ENCODE results near the gene FRMD5. TPM values are rescaled to one million over a fixed set of nuclear protein-coding genes. Genes with fewer than 3 reads are reported as not detected.

Gene FRMD5
- polyA plus RNA-seq, 4 donors = 0.49 to 1.1 (median 0.81) TPM; not detected in 1

DNA sequence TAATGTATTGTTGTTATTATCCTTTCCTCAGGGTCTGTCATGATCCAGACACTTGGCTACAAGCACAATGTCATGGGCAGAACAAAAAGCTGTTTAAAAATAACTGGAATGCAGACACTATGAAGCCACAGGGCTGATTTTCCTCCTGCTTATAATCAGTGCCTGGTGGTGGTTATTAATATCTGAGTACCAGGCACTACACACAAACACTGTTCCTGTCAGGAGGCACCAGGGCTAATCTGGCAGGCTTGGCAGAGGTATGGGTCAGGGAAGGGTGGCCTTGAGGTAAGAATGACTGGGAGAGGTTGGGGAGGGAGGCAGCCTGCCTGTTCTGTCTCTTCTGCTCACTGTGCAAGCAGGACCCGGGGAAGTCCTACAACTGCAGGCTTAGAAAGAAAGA is 301.1 kb downstream of the FRMD5 start:
- Histone ChIP-seq H3K27me3 (ENCODE audit: control insufficient read depth in 3 of 3, insufficient read depth in 3 of 3, low read length in 3 of 3) (no peaks in the 10 kb centered on the region), H3K27ac (ENCODE audit: low read depth in 1 of 3, low read length in 2 of 3) (no peak overlapping the region), H3K4me1 (ENCODE audit: control insufficient read depth in 3 of 3, insufficient read depth in 2 of 3, low read depth in 1 of 3, low read length in 2 of 3) (peaks cover 0 to 6% (median under 1%) of the 10 kb centered on the region in 3 donors), H3K36me3 (ENCODE audit: control insufficient read depth in 3 of 3, insufficient read depth in 2 of 3, low read depth in 1 of 3, low read length in 3 of 3) (no peaks in the 10 kb centered on the region), H3K4me3 (ENCODE audit: low read depth in 1 of 3, low read length in 3 of 3) (no peak overlapping the region), H3K9me3 (ENCODE audit: control insufficient read depth in 2 of 2, insufficient read depth in 1 of 2, low read depth in 1 of 2, low read length in 1 of 2) (no peaks in the 10 kb centered on the region)
- WGBS, 3 donors = 62 to 79% (median 64%) methylated on average over 1 of the region's 1 CpG
- DNase-seq (no peak), FAIRE-seq (no peak)

DNA sequence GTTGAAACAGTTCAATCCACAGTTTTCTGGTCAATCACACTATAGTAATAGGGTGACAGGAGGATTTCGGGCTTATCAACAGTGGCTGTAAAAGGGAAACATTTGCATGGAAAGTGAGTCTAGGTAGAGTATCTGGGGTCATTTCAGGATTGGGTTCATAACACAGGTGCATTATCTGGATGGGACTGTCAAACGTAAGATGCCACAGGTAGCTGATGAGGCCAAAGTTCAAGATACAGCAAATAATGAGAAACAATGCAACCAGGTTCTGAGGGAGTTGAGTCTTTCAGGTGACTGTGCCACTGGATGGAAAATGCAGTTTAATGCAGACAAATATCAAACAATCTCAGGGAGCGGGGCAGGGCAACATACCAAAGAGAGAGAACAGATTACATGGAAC is 306.0 kb downstream of the FRMD5 start:
- DNase-seq = peak; percentile 72 to 81
- Histone ChIP-seq H3K36me3 (ENCODE audit: control insufficient read depth in 3 of 3, insufficient read depth in 2 of 3, low read depth in 1 of 3, low read length in 3 of 3) (no peaks in the 10 kb centered on the region), H3K27me3 (ENCODE audit: control insufficient read depth in 3 of 3, insufficient read depth in 3 of 3, low read length in 3 of 3) (no peaks in the 10 kb centered on the region), H3K4me3 (ENCODE audit: low read depth in 1 of 3, low read length in 3 of 3) (no peak overlapping the region), H3K9me3 (ENCODE audit: control insufficient read depth in 2 of 2, insufficient read depth in 1 of 2, low read depth in 1 of 2, low read length in 1 of 2) (no peaks in the 10 kb centered on the region), H3K27ac (ENCODE audit: low read depth in 1 of 3, low read length in 2 of 3) (no peak overlapping the region), H3K4me1 (ENCODE audit: control insufficient read depth in 3 of 3, insufficient read depth in 2 of 3, low read depth in 1 of 3, low read length in 2 of 3) (peaks cover 0 to 9% (median 3%) of the 10 kb centered on the region in 3 donors)
- FAIRE-seq = no peak
- WGBS, 3 donors = 13 to 65% (median 35%) methylated on average over 3 of the region's 3 CpGs

- H3K4me3 ChIP-seq (ENCODE audit: low read depth in 1 of 3, low read length in 3 of 3) = no peak overlapping the region
- H3K4me1 ChIP-seq (ENCODE audit: control insufficient read depth in 3 of 3, insufficient read depth in 2 of 3, low read depth in 1 of 3, low read length in 2 of 3) = peaks cover 0 to 9% (median 3%) of the 10 kb centered on the region in 3 donors
- H3K36me3 ChIP-seq (ENCODE audit: control insufficient read depth in 3 of 3, insufficient read depth in 2 of 3, low read depth in 1 of 3, low read length in 3 of 3) = no peaks in the 10 kb centered on the region
- no peaks in the 10 kb centered on the region for H3K9me3 ChIP-seq (ENCODE audit: control insufficient read depth in 2 of 2, insufficient read depth in 1 of 2, low read depth in 1 of 2, low read length in 1 of 2)
- DNase-seq (no peak), FAIRE-seq (no peak)
- WGBS, 3 donors = 71 to 87% (median 79%) methylated on average over 5 of the region's 5 CpGs
- no peaks in the 10 kb centered on the region for H3K27me3 ChIP-seq (ENCODE audit: control insufficient read depth in 3 of 3, insufficient read depth in 3 of 3, low read length in 3 of 3)
- no peak overlapping the region for H3K27ac ChIP-seq (ENCODE audit: low read depth in 1 of 3, low read length in 2 of 3)
These were observed 307.2 kb downstream of the FRMD5 start for GRCh38 chr15:43887901-43888300.

DNA sequence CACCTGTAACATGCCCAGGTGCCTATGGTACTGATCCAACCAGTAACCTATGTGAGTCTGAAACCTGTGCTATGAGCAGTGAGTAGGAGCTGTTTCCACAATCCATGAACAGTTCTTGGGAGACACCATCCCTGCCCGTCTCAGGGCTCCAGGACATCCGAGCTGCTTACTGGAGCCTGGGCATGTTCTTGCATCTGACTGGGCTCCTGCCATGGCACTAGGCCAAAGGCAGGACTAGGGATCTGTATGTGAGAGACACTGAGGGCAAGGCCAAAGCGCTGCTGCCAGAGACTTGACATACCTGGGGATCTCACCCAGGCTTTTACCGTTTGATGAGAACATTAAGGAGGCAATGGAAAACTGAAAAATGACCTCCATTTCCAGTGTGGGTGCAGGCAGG is 308.5 kb downstream of the FRMD5 start:
- no peak for FAIRE-seq
- DNase-seq = no peak
- 84 to 88% (median 88%) methylated on average over 4 of the region's 4 CpGs for WGBS, 3 donors
- Histone ChIP-seq H3K4me3 (ENCODE audit: low read depth in 1 of 3, low read length in 3 of 3) (no peak overlapping the region), H3K27ac (ENCODE audit: low read depth in 1 of 3, low read length in 2 of 3) (no peak overlapping the region), H3K36me3 (ENCODE audit: control insufficient read depth in 3 of 3, insufficient read depth in 2 of 3, low read depth in 1 of 3, low read length in 3 of 3) (no peaks in the 10 kb centered on the region), H3K9me3 (ENCODE audit: control insufficient read depth in 2 of 2, insufficient read depth in 1 of 2, low read depth in 1 of 2, low read length in 1 of 2) (no peaks in the 10 kb centered on the region), H3K27me3 (ENCODE audit: control insufficient read depth in 3 of 3, insufficient read depth in 3 of 3, low read length in 3 of 3) (no peaks in the 10 kb centered on the region), H3K4me1 (ENCODE audit: control insufficient read depth in 3 of 3, insufficient read depth in 2 of 3, low read depth in 1 of 3, low read length in 2 of 3) (peaks cover 0 to 9% (median 3%) of the 10 kb centered on the region in 3 donors)

DNA sequence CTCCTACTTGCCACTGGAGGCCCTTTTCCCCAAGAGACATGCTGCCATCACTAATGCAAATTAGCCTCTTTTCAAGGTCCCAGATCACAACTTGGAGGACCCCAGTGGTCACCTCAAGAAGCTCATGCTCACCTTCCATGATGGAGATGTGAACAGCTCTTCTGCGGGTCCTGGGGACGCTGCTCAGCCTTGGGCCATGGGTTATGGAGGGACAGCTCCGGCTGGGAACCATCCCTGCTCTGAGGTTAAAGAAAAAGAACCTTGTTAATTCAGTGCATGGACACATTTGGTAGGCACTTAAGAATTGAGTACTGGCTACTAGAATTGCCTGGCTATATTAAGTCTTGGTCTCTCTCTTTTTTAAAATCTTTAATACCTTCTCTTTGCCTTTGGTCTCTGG is 311.5 kb downstream of the FRMD5 start:
- peaks cover 0 to 7% (median 0%) of the 10 kb centered on the region in 3 donors for H3K36me3 ChIP-seq (ENCODE audit: control insufficient read depth in 3 of 3, insufficient read depth in 2 of 3, low read depth in 1 of 3, low read length in 3 of 3)
- FAIRE-seq (no peak), DNase-seq (no peak)
- no peak overlapping the region for H3K27ac ChIP-seq (ENCODE audit: low read depth in 1 of 3, low read length in 2 of 3)
- H3K9me3 ChIP-seq (ENCODE audit: control insufficient read depth in 2 of 2, insufficient read depth in 1 of 2, low read depth in 1 of 2, low read length in 1 of 2) = no peaks in the 10 kb centered on the region
- peaks cover 0 to 18% (median 0%) of the 10 kb centered on the region in 3 donors for H3K4me1 ChIP-seq (ENCODE audit: control insufficient read depth in 3 of 3, insufficient read depth in 2 of 3, low read depth in 1 of 3, low read length in 2 of 3)
- 93 to 100% (median 94%) methylated on average over 3 of the region's 3 CpGs for WGBS, 3 donors
- H3K4me3 ChIP-seq (ENCODE audit: low read depth in 1 of 3, low read length in 3 of 3) = no peak overlapping the region
- no peaks in the 10 kb centered on the region for H3K27me3 ChIP-seq (ENCODE audit: control insufficient read depth in 3 of 3, insufficient read depth in 3 of 3, low read length in 3 of 3)

DNA sequence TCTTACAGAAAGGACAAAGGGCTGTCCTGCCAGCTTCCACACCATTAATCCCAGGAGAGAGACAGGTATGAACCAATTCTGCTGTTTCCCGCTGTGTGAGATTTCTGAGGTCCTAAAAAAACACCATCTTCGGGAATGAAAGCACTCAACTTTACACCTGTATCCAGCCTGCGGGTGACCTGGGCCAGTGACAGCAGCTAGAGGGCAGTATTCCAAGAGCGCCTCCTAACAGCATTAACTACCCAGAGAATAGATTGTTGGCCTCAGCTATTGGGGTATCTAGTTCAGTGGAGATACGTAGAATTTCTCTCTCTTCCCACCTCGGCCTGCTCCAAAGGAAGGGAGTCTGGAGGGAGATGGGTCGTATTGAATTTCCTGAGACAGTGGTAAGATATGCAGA is 313.1 kb downstream of the FRMD5 start:
- DNase-seq = peak in 1 of 2 donors; percentile 23
- Histone ChIP-seq H3K9me3 (ENCODE audit: control insufficient read depth in 2 of 2, insufficient read depth in 1 of 2, low read depth in 1 of 2, low read length in 1 of 2) (no peaks in the 10 kb centered on the region), H3K27ac (ENCODE audit: low read depth in 1 of 3, low read length in 2 of 3) (no peak overlapping the region), H3K36me3 (ENCODE audit: control insufficient read depth in 3 of 3, insufficient read depth in 2 of 3, low read depth in 1 of 3, low read length in 3 of 3) (peaks cover 0 to 9% (median 0%) of the 10 kb centered on the region in 3 donors), H3K27me3 (ENCODE audit: control insufficient read depth in 3 of 3, insufficient read depth in 3 of 3, low read length in 3 of 3) (no peaks in the 10 kb centered on the region), H3K4me3 (ENCODE audit: low read depth in 1 of 3, low read length in 3 of 3) (no peak overlapping the region), H3K4me1 (ENCODE audit: control insufficient read depth in 3 of 3, insufficient read depth in 2 of 3, low read depth in 1 of 3, low read length in 2 of 3) (peaks cover 0 to 18% (median 0%) of the 10 kb centered on the region in 3 donors)
- no peak for FAIRE-seq
- WGBS, 3 donors = 85 to 89% (median 85%) methylated on average over 7 of the region's 7 CpGs

DNA sequence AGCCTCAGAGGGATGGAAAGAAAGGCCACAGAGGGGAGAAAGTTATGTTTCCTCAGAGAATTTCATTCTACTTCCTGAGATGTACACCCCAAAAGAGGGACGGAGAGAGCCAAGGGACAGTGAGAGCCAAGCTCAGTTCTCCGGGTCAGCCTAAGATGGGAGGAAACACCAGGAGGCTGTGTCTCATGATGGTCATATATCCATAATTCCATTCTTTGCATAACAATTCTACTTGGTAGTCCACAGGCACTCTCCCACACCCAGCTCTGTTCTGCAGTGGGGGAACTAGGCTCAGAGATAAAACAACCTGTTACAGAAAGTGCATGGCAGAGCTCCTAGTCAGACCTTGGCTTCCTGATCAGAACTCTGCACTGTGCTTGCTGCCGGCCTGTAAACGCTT is 313.8 kb downstream of the FRMD5 start:
- H3K4me1 ChIP-seq (ENCODE audit: control insufficient read depth in 3 of 3, insufficient read depth in 2 of 3, low read depth in 1 of 3, low read length in 2 of 3) = peaks cover 0 to 18% (median 0%) of the 10 kb centered on the region in 3 donors
- WGBS, 3 donors = 91 to 100% (median 96%) methylated on average over 4 of the region's 4 CpGs
- H3K27ac ChIP-seq (ENCODE audit: low read depth in 1 of 3, low read length in 2 of 3) = no peak overlapping the region
- H3K4me3 ChIP-seq (ENCODE audit: low read depth in 1 of 3, low read length in 3 of 3) = no peak overlapping the region
- FAIRE-seq = no peak
- no peaks in the 10 kb centered on the region for H3K27me3 ChIP-seq (ENCODE audit: control insufficient read depth in 3 of 3, insufficient read depth in 3 of 3, low read length in 3 of 3)
- H3K9me3 ChIP-seq (ENCODE audit: control insufficient read depth in 2 of 2, insufficient read depth in 1 of 2, low read depth in 1 of 2, low read length in 1 of 2) = no peaks in the 10 kb centered on the region
- DNase-seq = no peak
- H3K36me3 ChIP-seq (ENCODE audit: control insufficient read depth in 3 of 3, insufficient read depth in 2 of 3, low read depth in 1 of 3, low read length in 3 of 3) = peaks cover 0 to 9% (median 0%) of the 10 kb centered on the region in 3 donors

DNA sequence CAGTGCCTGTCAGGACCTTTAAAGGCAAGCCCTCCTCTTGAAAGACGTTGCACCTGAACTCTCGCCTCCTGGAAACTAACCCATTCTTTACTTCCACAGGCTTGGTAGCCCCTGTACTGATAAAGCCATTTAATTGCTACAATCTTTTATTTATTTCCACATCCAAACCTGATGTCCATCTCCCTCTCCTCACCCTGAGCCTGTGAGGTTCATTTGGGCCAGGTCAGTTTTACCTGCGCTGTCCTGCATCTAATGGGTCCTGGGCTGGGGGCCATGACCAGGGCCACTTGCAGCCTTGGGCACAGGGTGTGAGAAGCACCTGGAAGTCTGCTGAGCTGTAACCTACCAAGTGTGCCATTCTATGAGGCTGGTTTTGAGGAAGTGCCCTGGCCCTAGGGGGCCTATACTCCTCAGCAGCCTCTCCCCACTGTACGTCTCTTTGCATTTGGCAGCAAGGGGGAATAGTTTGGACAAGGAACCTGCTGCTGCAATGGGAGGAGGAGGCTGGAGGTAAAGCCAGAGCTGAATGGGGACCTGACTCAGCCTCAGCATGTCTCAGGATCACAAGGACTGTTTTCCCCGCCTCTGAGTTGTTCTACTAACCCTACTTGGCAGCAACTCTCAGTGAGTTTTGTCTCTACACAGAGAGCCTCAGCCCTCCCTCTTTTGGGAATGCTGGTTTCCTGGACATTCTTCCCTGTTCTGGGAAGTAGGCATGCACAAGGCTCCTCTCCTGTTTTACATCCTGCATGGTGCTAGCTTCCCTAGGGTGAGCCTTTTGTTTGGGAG is 314.5 kb downstream of the FRMD5 start:
- DNase-seq (no peak), FAIRE-seq (no peak)
- Histone ChIP-seq H3K4me1 (ENCODE audit: control insufficient read depth in 3 of 3, insufficient read depth in 2 of 3, low read depth in 1 of 3, low read length in 2 of 3) (peaks cover 0 to 18% (median 0%) of the 10 kb centered on the region in 3 donors), H3K36me3 (ENCODE audit: control insufficient read depth in 3 of 3, insufficient read depth in 2 of 3, low read depth in 1 of 3, low read length in 3 of 3) (peaks cover 0 to 9% (median 0%) of the 10 kb centered on the region in 3 donors), H3K27me3 (ENCODE audit: control insufficient read depth in 3 of 3, insufficient read depth in 3 of 3, low read length in 3 of 3) (no peaks in the 10 kb centered on the region), H3K27ac (ENCODE audit: low read depth in 1 of 3, low read length in 2 of 3) (no peak overlapping the region), H3K4me3 (ENCODE audit: low read depth in 1 of 3, low read length in 3 of 3) (no peak overlapping the region), H3K9me3 (ENCODE audit: control insufficient read depth in 2 of 2, insufficient read depth in 1 of 2, low read depth in 1 of 2, low read length in 1 of 2) (no peaks in the 10 kb centered on the region)
- WGBS, 3 donors = 88 to 92% (median 90%) methylated on average over 5 of the region's 5 CpGs

Measured in small intestine (tissue), 7 donors.